Heart left ventricle (tissue), 16 donors: ENCODE results near the gene SBNO1. TPM values are rescaled to one million over a fixed set of nuclear protein-coding genes. Genes with fewer than 3 reads are reported as not detected.
A peak's percentile ranks its signal among the peaks of the same experiment; 100 is the strongest.

Experiments used
- ATAC-seq, 4 donors: fragments of 200-7000 bp; cut with Tn5 transposase; one replicate each; pipeline ENCODE4 v1.9.1; 2020 to 2022; ENCODE audit warnings: moderate library complexity in 4 of 4, mild to moderate bottlenecking in 3 of 4, moderate number of reproducible peaks in 1 of 4
- DNase-seq, 5 donors: peaks; one replicate each; pipeline ENCODE4 v3.0.0-alpha.2; 2020
- H3K27ac ChIP-seq, 12 donors: fragments of 200-600 bp; sonication (generic) in 4 of 12; one replicate each; pipeline versions ENCODE4 v1.5.0 to v1.8.0; 2016 to 2022; ENCODE audit warnings: mild to moderate bottlenecking in 2 of 12
- H3K27me3 ChIP-seq, 9 donors: fragments of 200-600 bp; sonication (generic) in 2 of 9; one replicate each; pipeline versions ENCODE4 v1.5.1 to v1.8.0; 2016 to 2022; ENCODE audit warnings: mild to moderate bottlenecking in 3 of 9
- H3K36me3 ChIP-seq, 9 donors: fragments of 200-600 bp; sonication (generic) in 2 of 9; one replicate each; pipeline versions ENCODE4 v1.5.0 to v1.8.0; 2018 to 2022; ENCODE audit warnings: mild to moderate bottlenecking in 2 of 9
- H3K4me1 ChIP-seq, 12 donors: fragments of 200-600 bp; sonication (generic) in 4 of 12; one replicate each; pipeline versions ENCODE4 v1.5.0 to v1.8.0; 2016 to 2022; ENCODE audit warnings: mild to moderate bottlenecking in 3 of 12
- H3K4me3 ChIP-seq, 12 donors: fragments of 200-600 bp; sonication (generic) in 4 of 12; one replicate each; pipeline versions ENCODE4 v1.5.0 to v1.8.0; 2017 to 2022; ENCODE audit warnings: mild to moderate bottlenecking in 9 of 12, moderate library complexity in 4 of 12
- H3K9me3 ChIP-seq, 12 donors: fragments of 200-600 bp; sonication (generic) in 4 of 12; one replicate each; pipeline versions ENCODE4 v1.5.0 to v1.8.0; 2016 to 2022; ENCODE audit warnings: mild to moderate bottlenecking in 1 of 12
- POLR2A ChIP-seq, 2 donors: fragments of 450-650 bp; IDR thresholded peaks; one replicate each; pipeline ENCODE4 v1.6.1; 2017; ENCODE audit warnings: antibody characterized with exemption in 2 of 2, mild to moderate bottlenecking in 2 of 2, moderate library complexity in 2 of 2
- WGBS, 4 donors: extraction: QIAGEN DNeasy Blood & Tissue Kit in 2 of 4; methylation state at CpG; one replicate each; pipeline versions ENCODE4 v1.1.5 to v1.1.7; 2013 to 2018; 5-methylcytosine and 5-hydroxymethylcytosine counted together
- intact Hi-C, 10 donors: fragments of 100-400 bp; cut with DNase I; formaldehyde crosslinking; loops; one replicate each; pipeline versions ENCODE4 v1.11.1 to v1.14.2; 2022
- polyA plus RNA-seq, 2 donors: library from polyadenylated mRNA; stranded (reverse); fragments of 200-250 nt; gene quantifications; one replicate each; pipeline ENCODE4 v1.2.3, GENCODE V29; 2013
- total RNA-seq, 9 donors: library from RNA; depleted of rRNA in 2 of 9; stranded (reverse); fragments of >200 nt in 2 of 9; fragmentation: NEBNext Ultra II Directional in 3 of 9; extraction: Animal tissue kit (Norgen Biotek cat#: 25700) in 3 of 9; gene quantifications; one replicate each; pipeline versions ENCODE4 v1.1.0 to v1.2.4, GENCODE V29; 2016 to 2023
- TF ChIP-seq, protein P1 (sequence below), 12 donors: fragments of 200-600 bp; sonication (generic) in 4 of 12; IDR thresholded peaks; one replicate each; pipeline versions ENCODE4 v1.5.0 to v1.8.0; 2018 to 2022; ENCODE audit warnings: antibody characterized with exemption in 12 of 12, mild to moderate bottlenecking in 5 of 12
- donor health status: ischemic (EF 13 %, LVEDD 7.1; RV severe dilation, severe dysfunction).
- donor health status: healthy with polysubstance abuse.
- donor health status: DM: no; HTN: yes; CAD: no.
- donor health status: DM: no; HTN: no; CAD: no.
- donor health status: ischemic (EF 25% LVEDD 6.9; RV normal size, moderate dysfunction).
- donor health status: ischemic (EF 25% LVEDD 5.7; RV mildly dilated, moderate dysfunction).
- donor health status: healthy.
- donor health status: DM: yes; HTN: yes; CAD: no.
- donor health status: ischemic (EF 35%, LVEDD 5.7; RV mildly dilated, moderate dysfunction).
- donor health status: nonischemic (EF 11% LVEDD 7.7; RV severe dilation, severe dysfunction).
- donor health status: DM: yes; HTN: yes; CAD: no.
- donor health status: PGD.
- donor health status: ischemic (EF 29% LVEDD 5.4; RV normal size, mild dysfunction).
- donor health status: nonischemic (EF 23%, LVEDD 6.1; RV moderate dilation, normal function).

The SBNO1 gene
- total and polyA plus RNA-seq, 11 donors, result 6.3 to 33.8 (median 25.4) TPM

DNA sequence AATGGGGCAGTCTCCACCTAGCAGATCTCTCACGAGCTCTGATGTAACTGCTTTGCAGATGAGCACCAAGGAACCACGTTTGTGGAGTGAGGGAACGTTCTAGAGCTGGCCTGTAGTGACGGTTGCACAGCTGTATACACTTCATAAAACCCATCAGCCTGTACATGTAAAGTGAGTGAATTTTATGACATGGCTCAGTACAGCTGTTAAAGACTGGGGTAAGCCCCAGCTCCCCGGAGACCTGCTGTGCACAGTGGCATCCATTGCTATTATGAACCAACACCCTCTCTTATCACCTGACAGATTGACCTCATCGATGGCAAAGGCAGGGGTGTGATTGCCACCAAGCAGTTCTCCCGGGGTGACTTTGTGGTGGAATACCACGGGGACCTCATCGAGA is 39.9 kb upstream of the SBNO1 start:
- no peak for ATAC-seq
- no peak overlapping the region for H3K27ac ChIP-seq
- no peak overlapping the region for H3K4me3 ChIP-seq
- peaks cover 5 to 90% (median 80%) of the 10 kb centered on the region in 9 donors for H3K36me3 ChIP-seq
- no peaks in the 10 kb centered on the region for H3K27me3 ChIP-seq
- peaks cover 0 to 14% (median 0%) of the 10 kb centered on the region in 12 donors for H3K4me1 ChIP-seq
- 89 to 92% (median 92%) methylated on average over 8 to 9 of the region's 9 CpGs for WGBS, 4 donors
- no peak for DNase-seq
- no peak for TF ChIP-seq POLR2A (IDR thresholded peaks at IDR 0.05)
- TF ChIP-seq, protein P1, sequence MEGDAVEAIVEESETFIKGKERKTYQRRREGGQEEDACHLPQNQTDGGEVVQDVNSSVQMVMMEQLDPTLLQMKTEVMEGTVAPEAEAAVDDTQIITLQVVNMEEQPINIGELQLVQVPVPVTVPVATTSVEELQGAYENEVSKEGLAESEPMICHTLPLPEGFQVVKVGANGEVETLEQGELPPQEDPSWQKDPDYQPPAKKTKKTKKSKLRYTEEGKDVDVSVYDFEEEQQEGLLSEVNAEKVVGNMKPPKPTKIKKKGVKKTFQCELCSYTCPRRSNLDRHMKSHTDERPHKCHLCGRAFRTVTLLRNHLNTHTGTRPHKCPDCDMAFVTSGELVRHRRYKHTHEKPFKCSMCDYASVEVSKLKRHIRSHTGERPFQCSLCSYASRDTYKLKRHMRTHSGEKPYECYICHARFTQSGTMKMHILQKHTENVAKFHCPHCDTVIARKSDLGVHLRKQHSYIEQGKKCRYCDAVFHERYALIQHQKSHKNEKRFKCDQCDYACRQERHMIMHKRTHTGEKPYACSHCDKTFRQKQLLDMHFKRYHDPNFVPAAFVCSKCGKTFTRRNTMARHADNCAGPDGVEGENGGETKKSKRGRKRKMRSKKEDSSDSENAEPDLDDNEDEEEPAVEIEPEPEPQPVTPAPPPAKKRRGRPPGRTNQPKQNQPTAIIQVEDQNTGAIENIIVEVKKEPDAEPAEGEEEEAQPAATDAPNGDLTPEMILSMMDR (IDR thresholded peaks at IDR 0.05), result no peak
- intact Hi-C loops, result no loop called here
- no peaks in the 10 kb centered on the region for H3K9me3 ChIP-seq

DNA sequence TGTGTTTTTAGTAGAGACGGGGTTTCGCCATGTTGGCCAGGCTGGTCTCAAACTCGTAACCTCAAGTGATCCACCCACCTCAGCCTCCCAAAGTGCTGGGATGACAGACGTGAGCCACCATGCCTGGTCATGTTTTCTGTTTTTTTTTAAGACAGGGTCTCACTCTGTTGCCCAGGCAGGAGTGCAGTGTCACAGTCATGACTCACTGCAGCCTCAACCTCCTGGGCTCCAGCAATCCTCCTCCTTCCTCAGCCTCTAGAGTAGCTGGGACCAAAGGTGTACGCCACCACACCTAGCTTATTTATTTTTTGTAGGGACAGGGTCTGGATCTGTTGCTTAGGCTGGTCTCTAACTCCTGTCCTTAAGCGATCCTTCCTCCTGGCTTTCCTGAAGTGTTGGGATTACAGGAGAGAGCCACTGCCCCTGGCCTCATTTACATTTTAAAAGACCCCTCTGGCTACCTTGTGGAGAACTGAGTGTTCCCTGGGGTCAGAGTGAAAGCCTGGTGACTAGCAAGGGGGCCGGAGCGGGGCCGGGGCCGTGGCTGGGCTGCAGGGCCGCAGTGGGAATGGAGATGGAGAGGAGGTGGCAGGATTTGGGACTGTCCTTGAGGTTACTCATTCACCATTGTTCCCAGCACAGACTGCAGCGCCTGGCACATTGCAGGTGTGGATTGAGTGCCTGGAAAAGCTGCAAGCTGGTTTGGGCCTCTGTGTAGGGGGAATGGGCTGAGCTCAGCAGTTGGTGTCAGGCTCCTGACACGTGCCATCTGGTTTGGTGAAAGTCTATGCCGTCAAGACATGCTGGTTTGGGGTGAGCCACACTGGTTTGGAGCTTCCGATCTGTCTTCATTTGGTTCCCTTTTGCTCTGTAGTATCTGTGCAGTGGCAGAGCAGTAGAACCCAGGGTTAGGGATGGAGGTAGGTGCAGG is 37.4 kb upstream of the SBNO1 start:
- TF ChIP-seq POLR2A (IDR thresholded peaks at IDR 0.05), result no peak
- TF ChIP-seq, protein P1 (IDR thresholded peaks at IDR 0.05), result no peak
- no peak for ATAC-seq
- no peaks in the 10 kb centered on the region for H3K9me3 ChIP-seq
- WGBS, 4 donors, result 79 to 86% (median 83%) methylated on average over 15 of the region's 15 CpGs
- DNase-seq, result no peak
- no peaks in the 10 kb centered on the region for H3K27me3 ChIP-seq
- H3K4me3 ChIP-seq, result no peak overlapping the region
- intact Hi-C loops, result no loop called here
- H3K36me3 ChIP-seq, result peaks cover 5 to 95% (median 78%) of the 10 kb centered on the region in 9 donors
- peaks cover 0 to 29% (median 17%) of the 10 kb centered on the region in 12 donors for H3K4me1 ChIP-seq
- no peak overlapping the region for H3K27ac ChIP-seq

DNA sequence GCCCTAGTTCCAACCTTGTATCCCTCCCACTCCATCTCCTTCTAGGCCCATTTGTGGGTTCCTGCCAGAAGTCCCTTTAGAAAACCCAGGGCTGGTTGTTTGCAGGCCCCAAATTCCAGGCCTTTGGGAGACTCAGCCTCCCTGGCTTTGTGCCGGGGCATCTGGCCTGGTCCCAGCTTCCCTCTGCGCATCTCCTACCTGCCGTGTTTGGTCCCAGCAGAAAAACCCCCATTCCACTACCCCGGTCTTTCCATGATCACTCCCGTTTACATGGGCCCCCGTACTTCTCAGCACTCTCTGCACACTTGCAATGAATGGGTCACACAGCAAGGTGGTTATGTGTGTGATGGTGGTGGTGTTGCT is 34.6 kb upstream of the SBNO1 start:
- intact Hi-C loops, result no loop called here
- Histone ChIP-seq H3K4me1 (peaks cover 0 to 29% (median 16%) of the 10 kb centered on the region in 12 donors), H3K27me3 (no peaks in the 10 kb centered on the region), H3K9me3 (no peaks in the 10 kb centered on the region), H3K36me3 (peaks cover 4 to 95% (median 78%) of the 10 kb centered on the region in 9 donors), H3K4me3 (no peak overlapping the region), H3K27ac (peak overlapping the region in 11 of 12 donors; percentile 2 to 75 (median 64))
- DNase-seq (no peak), ATAC-seq (no peak)
- TF ChIP-seq POLR2A (IDR thresholded peaks at IDR 0.05), result no peak
- TF ChIP-seq, protein P1 (IDR thresholded peaks at IDR 0.05), result no peak
- 77 to 84% (median 79%) methylated on average over 6 of the region's 6 CpGs for WGBS, 4 donors

DNA sequence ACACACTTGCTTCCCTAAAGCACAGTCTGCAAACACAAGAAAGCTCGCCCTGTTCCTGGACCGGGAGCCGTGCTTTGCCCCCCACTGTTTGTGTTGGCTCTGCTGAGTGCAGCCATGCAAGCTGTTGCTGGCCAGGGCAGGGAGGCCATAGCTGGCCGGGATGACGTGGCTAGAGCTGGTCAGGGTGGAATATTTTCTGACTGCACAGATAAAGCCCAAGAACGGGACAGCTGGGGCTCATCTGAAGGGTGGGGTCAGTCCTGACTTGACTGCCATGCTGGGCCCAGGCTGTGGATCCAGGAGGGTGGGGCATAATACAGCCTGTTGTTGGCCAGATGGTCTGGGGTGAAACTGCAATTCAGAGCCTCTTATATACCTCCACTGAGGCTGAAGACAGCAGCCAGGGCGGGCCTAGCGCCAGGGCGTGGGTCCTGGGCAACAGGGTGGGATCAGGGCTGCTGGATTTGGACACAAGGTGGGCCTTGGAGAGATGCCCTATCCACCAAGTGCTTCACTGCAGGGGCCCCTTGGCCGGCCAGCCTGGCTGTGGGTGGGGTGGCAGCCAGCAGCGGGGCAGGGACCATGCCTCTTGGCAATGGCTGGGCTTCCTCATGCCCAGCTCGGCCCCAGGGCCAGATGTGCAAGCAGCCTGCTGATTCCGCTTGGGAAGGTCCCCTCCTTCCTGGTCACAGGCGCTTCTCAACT is 34.1 kb upstream of the SBNO1 start:
- 50 to 61% (median 56%) methylated on average over 9 to 14 of the region's 14 CpGs for WGBS, 4 donors
- ATAC-seq (peak; percentile 55 to 88 (median 80)), DNase-seq (peak; percentile 23 to 79 (median 74))
- Histone ChIP-seq H3K27me3 (no peaks in the 10 kb centered on the region), H3K36me3 (peaks cover 4 to 95% (median 77%) of the 10 kb centered on the region in 9 donors), H3K27ac (peak overlapping the region in 11 of 12 donors; percentile 8 to 75 (median 64)), H3K4me1 (peaks cover 0 to 29% (median 16%) of the 10 kb centered on the region in 12 donors), H3K9me3 (no peaks in the 10 kb centered on the region), H3K4me3 (no peak overlapping the region)
- TF ChIP-seq, protein P1 (IDR thresholded peaks at IDR 0.05), result no peak
- TF ChIP-seq POLR2A (IDR thresholded peaks at IDR 0.05), result no peak
- intact Hi-C loops, result no loop called here
